Panc1 (cell line): ENCODE measurements around the gene MYO7A. TPM values are rescaled to one million over a fixed set of nuclear protein-coding genes. Genes with fewer than 3 reads are reported as not detected.

Experiments
- ATAC-seq: fragments of 200-7000 bp; cut with Tn5 transposase; 2 replicates; pipeline ENCODE4 v1.9.1; 2020; ENCODE audit warnings: mild to moderate bottlenecking, moderate library complexity
- BruUV-seq: library from RNA; stranded (reverse); fragments of 400-500 nt; replicated peaks from 2 replicates; lab custom pipeline; 2021; lab: Mats Ljungman, UMichigan
- CTCF ChIA-PET: fragments of 300-600 bp; sonication (Branson Sonifier 250); formaldehyde crosslinking; loops from one replicate; lab custom pipeline; 2022; ENCODE audit warnings: antibody characterized with exemption; lab: Charles Lee
- POLR2A ChIA-PET: fragments of 300-600 bp; sonication (Branson Sonifier 250); formaldehyde crosslinking; loops from one replicate; lab custom pipeline; 2022; ENCODE audit warnings: antibody characterized with exemption; lab: Charles Lee
- DNase-seq: peaks from one replicate; pipeline ENCODE4 v3.0.0-alpha.2; 2010; ENCODE audit warnings: low read depth, low spot score
- H3K27ac ChIP-seq: 2 replicates; pipeline ENCODE4 v1.5.1; 2011; ENCODE audit warnings: mild to moderate bottlenecking, low read length, inconsistent platforms
- H3K27me3 ChIP-seq: fragments of 200-500 bp; sonication (Bioruptor generic); 2 replicates; pipeline ENCODE4 v1.6.0; 2014; ENCODE audit warnings: low read length, inconsistent platforms; ENCODE audit not compliant: control insufficient read depth, insufficient read depth
- H3K36me3 ChIP-seq: fragments of 200-500 bp; sonication (Bioruptor generic); 2 replicates; pipeline ENCODE4 v1.5.1; 2014; ENCODE audit warnings: inconsistent platforms, mild to moderate bottlenecking, low read length, moderate library complexity; ENCODE audit not compliant: control insufficient read depth, insufficient read depth
- H3K4me1 ChIP-seq: 2 replicates; pipeline ENCODE4 v1.5.1; 2011; ENCODE audit warnings: inconsistent platforms, mild to moderate bottlenecking, low read length, moderate library complexity; ENCODE audit not compliant: control insufficient read depth, insufficient read depth
- H3K4me3 ChIP-seq, 2 experiments: 2 replicates each; pipeline ENCODE4 v1.5.1; 2011 to 2012; ENCODE audit warnings: low read depth in 2 of 2, low read length in 2 of 2, mild to moderate bottlenecking in 2 of 2, inconsistent platforms in 1 of 2, moderate library complexity in 1 of 2
- H3K9me3 ChIP-seq: fragments of 200-500 bp; sonication (Bioruptor generic); 2 replicates; pipeline ENCODE4 v1.5.1; 2014; ENCODE audit warnings: low read depth, mild to moderate bottlenecking, inconsistent platforms, low read length, moderate library complexity; ENCODE audit not compliant: control insufficient read depth, insufficient read depth
- POLR2AphosphoS5 ChIP-seq: IDR thresholded peaks from 2 replicates; pipeline ENCODE4 v1.6.1; 2012; ENCODE audit warnings: mild to moderate bottlenecking, low read depth, low read length, moderate library complexity
- SIN3A ChIP-seq: IDR thresholded peaks from 2 replicates; pipeline ENCODE4 v1.6.1; 2012; ENCODE audit warnings: low read depth, mild to moderate bottlenecking, low read length, moderate library complexity, borderline replicate concordance; ENCODE audit not compliant: insufficient read depth
- TCF7L2 ChIP-seq: IDR thresholded peaks from 2 replicates; pipeline ENCODE4 v1.6.1; 2011; ENCODE audit warnings: mild to moderate bottlenecking, low read depth, low read length, inconsistent platforms
- in situ Hi-C: cut with HindIII; loops from 2 replicates; pipeline ENCODE4 v1.10.0; 2016; ENCODE audit warnings: low sequenced_read_pairs, low pct_unique_long_range_greater_than_20kb
- intact Hi-C: fragments of 100-400 bp; cut with micrococcal nuclease; formaldehyde crosslinking; loops from one replicate; pipeline ENCODE4 v1.10.0; 2022; ENCODE audit not compliant: unreplicated experiment
- total RNA-seq: library from RNA; stranded (reverse); gene quantifications from one replicate; pipeline ENCODE4 v1.2.1, GENCODE V29; 2021; ENCODE audit not compliant: unreplicated experiment
- TF ChIP-seq, protein P1 (sequence below), 2 experiments: IDR thresholded peaks; 2 replicates each; pipeline ENCODE4 v1.6.1; 2011 to 2012; ENCODE audit warnings: low read depth in 2 of 2, control low read depth in 1 of 2, low read length in 1 of 2, mild to moderate bottlenecking in 1 of 2, moderate library complexity in 1 of 2; ENCODE audit not compliant: insufficient read depth in 1 of 2
- TF ChIP-seq, protein P2 (sequence below): fragments of 450-650 bp; IDR thresholded peaks from 2 replicates; pipeline ENCODE4 v1.5.1; 2017; ENCODE audit warnings: mild to moderate bottlenecking

The MYO7A gene
- total RNA-seq, 1 experiment from 2014 or later = 1.3 TPM

DNA sequence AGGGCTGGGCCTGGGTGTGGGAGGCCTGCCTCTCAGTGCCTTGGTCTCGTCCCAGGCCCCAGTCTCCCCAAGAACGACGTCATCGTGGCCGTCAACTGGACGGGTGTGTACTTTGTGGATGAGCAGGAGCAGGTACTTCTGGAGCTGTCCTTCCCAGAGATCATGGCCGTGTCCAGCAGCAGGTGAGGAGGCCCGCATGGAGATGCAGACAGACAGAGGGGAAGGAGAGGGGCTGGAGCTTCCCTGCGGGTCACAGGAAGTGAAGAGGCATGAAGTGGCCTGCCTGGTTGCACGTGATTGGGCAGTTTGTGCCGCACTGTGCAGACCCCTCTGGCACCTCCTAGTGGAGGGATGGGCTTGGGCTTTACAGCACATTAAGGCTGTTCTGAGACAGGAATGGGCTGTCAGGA is 70.4 kb downstream of the MYO7A start:
- ChIA-PET CTCF (no interaction called here), POLR2A (interaction anchor here (0.5 kb wide), 1 partner anchor 253 kb away, joined by 3 read pairs; no protein-coding TSS in a partner anchor)
- in situ Hi-C loops = no loop called here
- Histone ChIP-seq H3K4me1 (no peaks in the 10 kb centered on the region), H3K27ac (no peak overlapping the region), H3K9me3 (no peaks in the 10 kb centered on the region), H3K4me3 (no peak overlapping the region), H3K36me3 (no peaks in the 10 kb centered on the region), H3K27me3 (no peaks in the 10 kb centered on the region)
- DNase-seq (no peak), ATAC-seq (no peak)
- intact Hi-C loops = no loop called here
- no TSS peak for BruUV-seq
- TF ChIP-seq POLR2AphosphoS5 = no peak
- TF ChIP-seq, protein P1, sequence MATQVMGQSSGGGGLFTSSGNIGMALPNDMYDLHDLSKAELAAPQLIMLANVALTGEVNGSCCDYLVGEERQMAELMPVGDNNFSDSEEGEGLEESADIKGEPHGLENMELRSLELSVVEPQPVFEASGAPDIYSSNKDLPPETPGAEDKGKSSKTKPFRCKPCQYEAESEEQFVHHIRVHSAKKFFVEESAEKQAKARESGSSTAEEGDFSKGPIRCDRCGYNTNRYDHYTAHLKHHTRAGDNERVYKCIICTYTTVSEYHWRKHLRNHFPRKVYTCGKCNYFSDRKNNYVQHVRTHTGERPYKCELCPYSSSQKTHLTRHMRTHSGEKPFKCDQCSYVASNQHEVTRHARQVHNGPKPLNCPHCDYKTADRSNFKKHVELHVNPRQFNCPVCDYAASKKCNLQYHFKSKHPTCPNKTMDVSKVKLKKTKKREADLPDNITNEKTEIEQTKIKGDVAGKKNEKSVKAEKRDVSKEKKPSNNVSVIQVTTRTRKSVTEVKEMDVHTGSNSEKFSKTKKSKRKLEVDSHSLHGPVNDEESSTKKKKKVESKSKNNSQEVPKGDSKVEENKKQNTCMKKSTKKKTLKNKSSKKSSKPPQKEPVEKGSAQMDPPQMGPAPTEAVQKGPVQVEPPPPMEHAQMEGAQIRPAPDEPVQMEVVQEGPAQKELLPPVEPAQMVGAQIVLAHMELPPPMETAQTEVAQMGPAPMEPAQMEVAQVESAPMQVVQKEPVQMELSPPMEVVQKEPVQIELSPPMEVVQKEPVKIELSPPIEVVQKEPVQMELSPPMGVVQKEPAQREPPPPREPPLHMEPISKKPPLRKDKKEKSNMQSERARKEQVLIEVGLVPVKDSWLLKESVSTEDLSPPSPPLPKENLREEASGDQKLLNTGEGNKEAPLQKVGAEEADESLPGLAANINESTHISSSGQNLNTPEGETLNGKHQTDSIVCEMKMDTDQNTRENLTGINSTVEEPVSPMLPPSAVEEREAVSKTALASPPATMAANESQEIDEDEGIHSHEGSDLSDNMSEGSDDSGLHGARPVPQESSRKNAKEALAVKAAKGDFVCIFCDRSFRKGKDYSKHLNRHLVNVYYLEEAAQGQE (IDR thresholded peaks at IDR 0.05; ENCODE audit: insufficient read depth in 1 of 2, low read depth in 2 of 2, low read length in 1 of 2) = no peak
- TF ChIP-seq TCF7L2 = no peak
- TF ChIP-seq SIN3A = no peak

DNA sequence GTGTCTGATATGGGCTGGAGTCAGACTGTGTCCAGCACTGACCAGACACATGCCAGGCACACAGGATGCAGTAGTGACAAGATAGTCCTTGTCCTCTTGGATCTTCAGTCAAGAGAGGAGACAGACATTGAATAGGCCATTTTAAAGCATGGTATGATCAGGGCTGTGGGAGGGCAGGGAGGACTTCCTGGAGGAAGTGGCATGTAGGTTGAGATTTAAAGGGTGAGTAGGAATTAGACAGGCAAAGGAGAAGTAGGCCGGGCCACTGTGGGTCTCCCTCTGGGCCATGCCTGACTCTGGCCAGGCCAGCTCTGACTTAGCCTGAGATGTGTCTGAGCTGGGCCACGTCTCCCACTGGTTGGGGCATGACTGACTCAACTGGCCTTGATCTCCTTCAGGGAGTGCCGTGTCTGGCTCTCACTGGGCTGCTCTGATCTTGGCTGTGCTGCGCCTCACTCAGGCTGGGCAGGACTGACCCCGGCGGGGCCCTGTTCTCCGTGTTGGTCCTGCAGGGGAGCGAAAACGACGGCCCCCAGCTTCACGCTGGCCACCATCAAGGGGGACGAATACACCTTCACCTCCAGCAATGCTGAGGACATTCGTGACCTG is 71.2 kb downstream of the MYO7A start:
- no TSS peak for BruUV-seq
- Histone ChIP-seq H3K9me3 (no peaks in the 10 kb centered on the region), H3K4me1 (no peaks in the 10 kb centered on the region), H3K4me3 (no peak overlapping the region), H3K36me3 (no peaks in the 10 kb centered on the region), H3K27ac (no peak overlapping the region), H3K27me3 (no peaks in the 10 kb centered on the region)
- CTCF ChIA-PET = interaction anchor here (0.7 kb wide), 1 partner anchor 294 kb away, joined by 5 read pairs; no protein-coding TSS in a partner anchor
- in situ Hi-C loops = no loop called here
- intact Hi-C loops = no loop called here
- POLR2A ChIA-PET = no interaction called here
- DNase-seq = no peak
- no peak for ATAC-seq
- TF ChIP-seq TCF7L2 (no peak), POLR2AphosphoS5 (no peak), SIN3A (no peak)
- TF ChIP-seq, protein P2, sequence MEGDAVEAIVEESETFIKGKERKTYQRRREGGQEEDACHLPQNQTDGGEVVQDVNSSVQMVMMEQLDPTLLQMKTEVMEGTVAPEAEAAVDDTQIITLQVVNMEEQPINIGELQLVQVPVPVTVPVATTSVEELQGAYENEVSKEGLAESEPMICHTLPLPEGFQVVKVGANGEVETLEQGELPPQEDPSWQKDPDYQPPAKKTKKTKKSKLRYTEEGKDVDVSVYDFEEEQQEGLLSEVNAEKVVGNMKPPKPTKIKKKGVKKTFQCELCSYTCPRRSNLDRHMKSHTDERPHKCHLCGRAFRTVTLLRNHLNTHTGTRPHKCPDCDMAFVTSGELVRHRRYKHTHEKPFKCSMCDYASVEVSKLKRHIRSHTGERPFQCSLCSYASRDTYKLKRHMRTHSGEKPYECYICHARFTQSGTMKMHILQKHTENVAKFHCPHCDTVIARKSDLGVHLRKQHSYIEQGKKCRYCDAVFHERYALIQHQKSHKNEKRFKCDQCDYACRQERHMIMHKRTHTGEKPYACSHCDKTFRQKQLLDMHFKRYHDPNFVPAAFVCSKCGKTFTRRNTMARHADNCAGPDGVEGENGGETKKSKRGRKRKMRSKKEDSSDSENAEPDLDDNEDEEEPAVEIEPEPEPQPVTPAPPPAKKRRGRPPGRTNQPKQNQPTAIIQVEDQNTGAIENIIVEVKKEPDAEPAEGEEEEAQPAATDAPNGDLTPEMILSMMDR = no peak
- TF ChIP-seq, protein P1 (IDR thresholded peaks at IDR 0.05; ENCODE audit: insufficient read depth in 1 of 2, low read depth in 2 of 2, low read length in 1 of 2) = no peak
